ENCODE results near the gene CYP3A4. TPM values are rescaled to one million over a fixed set of nuclear protein-coding genes. Genes with fewer than 3 reads are reported as not detected.
"Not testable (repeated sequence)": the region's sequence is repeated elsewhere in the genome, so short reads cannot be mapped to it uniquely, and the experiment has no call there.

CYP3A4 gene
- total RNA-seq, 1 donor from 2014 or later, result not detected

DNA sequence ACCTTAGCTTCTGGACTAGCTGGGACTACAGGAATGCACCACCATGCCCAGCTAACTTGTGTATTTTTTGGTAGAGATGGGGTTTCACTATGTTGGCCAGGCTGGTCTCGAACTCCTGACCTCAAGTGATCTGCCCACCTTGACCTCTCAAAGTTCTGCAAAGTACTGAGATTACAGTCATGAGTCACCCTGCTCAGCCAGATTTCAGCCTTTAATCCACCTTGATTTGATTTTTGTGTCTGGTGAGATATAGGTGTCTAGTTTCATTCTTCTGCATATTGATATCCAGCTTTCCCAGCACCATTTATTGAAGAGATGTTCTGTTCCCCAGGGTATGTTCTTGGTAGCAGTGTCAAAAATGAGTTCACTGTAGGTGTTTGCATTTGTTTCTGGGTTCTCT, 28.9 kb downstream of the CYP3A4 start:
- intact Hi-C loops (cut with micrococcal nuclease), result no loop called here

DNA sequence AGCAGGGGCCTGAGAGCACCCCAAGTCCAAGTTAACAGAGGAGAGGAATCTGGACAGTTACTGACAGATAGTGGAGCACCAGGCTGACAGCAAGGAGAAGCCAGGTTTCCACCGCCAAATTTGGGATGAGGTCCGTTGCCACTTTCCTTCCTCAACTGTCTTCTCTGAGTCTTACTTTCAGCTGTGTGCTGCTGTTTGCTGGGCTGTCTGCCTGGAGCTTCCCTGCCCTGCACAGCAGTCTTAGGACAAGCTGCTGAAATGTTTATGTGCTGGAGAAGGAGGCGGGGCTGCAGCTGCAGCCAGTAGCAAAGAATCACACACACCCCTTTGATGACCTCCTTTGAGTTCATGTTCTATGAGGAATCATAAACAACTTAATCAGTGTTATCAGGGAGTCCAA, 31.6 kb downstream of the CYP3A4 start:
- intact Hi-C loops (cut with micrococcal nuclease), result no loop called here

DNA sequence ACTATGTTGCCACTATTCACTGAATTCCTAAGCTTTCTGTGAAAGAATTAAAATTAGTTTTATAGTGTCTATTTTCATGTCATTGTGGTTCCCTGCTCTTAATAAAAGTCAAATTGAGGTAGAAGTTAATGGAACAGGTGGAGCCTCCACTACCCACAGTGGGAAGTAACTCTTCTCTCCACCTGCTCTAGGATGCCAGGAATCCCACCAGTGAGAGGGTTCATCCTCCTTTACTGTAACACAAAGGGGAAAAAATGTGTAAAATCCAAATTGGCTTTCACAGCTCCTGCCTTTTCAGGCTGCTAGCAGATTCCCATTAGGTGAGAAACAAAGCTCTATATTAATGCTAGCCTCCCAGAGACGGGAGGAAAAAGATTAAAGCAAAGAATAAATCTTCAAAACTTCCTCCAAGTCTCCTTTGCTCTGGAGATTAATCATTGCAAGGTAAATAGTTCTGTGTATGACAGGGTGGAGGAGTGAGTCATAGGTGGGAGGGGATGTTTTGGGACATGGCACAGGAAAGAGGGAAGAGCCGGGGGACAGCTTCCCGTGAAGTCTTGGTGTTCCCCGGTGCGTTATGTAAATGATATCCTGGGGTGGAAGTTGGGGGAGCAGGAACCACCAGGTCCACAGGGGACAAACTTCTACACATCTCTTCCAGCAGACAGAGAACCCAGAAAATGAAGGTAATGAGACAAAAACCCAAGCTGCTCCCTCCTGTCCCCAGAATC, 32.5 kb downstream of the CYP3A4 start:
- intact Hi-C loops (cut with micrococcal nuclease), result not testable (repeated sequence)

DNA sequence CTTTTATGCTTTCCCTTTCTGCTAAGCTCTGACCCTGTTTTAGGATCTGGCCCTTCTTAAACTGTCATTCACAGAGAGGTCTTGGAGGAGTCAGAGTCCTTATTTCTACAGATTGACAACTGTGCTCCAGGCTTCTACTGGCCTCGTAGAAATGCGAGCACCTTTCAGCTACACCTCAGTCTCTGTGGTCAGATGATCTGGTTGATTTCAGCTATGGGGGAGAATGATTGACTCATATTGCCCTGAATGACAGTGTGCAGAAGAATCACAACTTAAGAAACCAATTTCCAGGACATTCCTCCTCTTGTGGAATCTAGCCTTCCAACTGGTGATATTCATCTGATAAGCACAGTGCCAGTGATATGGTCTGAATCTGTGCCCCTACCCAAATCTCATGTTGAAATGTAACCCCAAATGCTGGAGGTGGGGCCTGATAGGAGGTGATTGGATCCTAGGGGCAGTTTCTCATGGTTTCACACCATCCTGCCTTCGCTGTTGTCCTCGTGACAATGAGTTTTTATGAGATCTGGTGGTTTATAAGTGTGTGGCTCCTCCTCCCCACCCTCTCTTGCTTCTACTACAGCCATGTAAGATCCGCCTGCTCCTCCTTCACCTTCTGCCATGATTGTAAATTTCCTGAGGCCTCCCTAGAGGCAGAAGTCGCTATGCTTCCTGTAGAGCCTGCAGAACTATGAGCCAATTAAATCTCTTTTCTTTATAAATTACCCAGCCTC, 35.0 kb downstream of the CYP3A4 start:
- intact Hi-C loops (cut with micrococcal nuclease), result no loop called here

DNA sequence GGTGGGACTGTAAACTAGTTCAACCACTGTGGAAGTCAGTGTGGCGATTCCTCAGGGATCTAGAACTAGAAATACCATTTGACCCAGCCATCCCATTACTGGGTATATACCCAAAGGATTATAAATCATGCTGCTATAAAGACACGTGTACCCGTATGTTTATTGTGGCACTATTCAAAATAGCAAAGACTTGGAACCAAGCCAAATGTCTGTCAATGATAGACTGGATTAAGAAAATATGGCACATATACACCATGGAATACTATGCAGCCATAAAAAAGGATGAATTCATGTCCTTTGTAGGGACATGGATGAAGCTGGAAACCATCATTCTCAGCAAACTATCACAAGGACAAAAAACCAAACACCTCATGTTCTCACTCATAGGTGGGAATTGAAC, 37.1 kb downstream of the CYP3A4 start:
- intact Hi-C loops (cut with micrococcal nuclease), result not testable (repeated sequence)

DNA sequence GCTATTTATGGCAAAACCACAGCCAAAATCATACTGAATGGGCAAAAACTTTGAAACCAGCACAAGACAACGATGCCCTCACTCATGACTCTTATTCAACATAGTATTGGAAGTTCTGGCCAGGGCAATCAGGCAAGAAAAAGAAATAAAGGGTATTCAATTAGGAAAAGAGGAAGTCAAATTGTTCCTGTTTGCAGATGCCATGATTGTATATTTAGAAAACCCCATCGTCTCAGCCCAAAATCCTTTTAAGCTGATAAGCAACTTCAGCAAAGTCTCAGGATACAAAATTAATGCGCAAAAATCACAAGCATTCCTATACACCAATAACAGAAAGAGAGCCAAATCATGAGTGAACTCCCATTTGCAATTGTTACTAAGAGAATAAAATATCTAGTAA, 38.6 kb downstream of the CYP3A4 start:
- intact Hi-C loops (cut with micrococcal nuclease), result not testable (repeated sequence)

DNA sequence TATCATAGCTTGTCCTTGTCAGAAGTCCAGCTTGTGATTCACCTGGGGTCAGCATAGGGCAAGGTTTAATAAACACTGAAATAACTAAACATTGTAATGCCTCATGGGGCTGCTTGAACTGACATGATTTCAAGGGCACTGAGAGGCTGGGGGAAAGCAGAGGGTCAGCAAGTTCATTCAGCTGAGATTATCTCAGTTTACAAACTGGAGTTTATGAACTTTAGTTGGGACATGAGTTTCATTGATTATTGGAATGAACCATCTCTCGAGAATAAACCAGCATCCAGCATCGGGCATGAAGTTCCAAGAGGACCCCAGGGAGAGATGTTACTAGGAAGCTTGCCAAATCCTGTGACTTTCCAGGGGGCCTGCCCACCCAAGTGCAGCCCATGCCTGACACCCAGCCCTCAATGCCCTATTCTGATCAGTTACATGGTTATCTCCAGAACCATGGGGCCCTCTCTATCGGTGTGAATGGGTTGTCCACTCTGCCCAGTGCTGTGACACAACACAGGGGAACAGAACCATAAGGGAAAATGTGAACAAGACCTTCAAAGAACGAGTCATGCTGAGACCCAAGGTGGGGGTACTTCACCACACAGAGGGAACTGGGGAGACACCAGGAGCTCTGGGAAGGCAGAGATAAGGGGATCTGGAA, 41.1 kb downstream of the CYP3A4 start:
- intact Hi-C loops (cut with micrococcal nuclease), result no loop called here

DNA sequence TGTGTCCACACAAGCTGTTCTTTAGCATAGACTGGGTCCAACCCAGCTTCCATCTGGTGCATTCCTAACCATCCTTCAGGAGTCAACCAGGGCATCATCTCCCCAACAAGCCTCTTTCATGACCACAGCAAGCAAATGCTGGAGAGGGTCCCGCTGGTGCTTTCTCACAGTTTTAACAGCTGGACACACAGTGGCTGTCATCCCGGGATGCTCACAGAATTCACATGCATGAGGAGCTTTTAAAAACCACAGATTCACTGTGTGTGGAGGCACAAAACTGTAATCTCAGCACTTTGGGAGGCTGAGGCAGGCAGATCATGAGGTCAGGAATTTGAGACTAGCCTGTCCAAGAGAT, 42.6 kb downstream of the CYP3A4 start:
- intact Hi-C loops (cut with micrococcal nuclease), result no loop called here

DNA sequence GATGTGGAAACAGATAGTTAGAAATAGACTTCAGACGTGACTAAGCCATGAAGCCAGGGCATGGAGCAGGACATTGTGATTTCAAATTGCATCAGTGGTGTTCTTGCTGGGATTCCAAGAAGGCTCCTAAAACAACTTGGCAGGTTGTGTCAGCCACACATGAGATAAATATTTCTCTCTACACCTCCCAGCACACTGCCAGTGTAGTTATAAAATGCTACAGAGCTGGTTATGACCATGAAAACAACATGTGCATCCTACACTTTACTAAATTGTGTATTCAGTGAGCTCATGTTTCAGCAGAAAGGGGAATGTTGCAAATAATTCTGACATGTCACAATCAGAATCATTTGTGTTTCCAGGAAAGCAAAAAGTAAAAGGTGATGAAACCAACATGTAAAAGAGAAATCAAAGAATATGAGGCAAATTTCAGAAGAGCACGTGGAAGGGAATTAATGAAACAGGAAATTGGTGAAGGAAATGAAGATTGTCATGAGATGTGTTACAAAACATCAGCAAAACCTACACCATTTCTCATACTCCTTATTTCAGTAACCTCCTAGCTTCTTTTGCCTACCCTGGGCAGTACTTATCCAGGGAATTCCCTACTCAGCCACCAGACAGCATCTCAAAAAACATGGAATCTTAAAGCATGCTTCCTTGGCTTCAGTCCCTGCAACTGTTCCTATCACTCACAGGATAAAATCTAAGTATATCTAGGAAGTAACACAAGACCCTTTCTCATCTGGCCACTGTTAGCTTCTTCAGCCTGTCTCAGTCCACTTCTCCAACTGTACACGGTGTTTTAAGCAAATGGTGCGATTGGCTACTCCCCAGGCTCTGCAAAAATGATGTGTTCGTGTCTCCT, 43.2 kb downstream of the CYP3A4 start:
- intact Hi-C loops (cut with micrococcal nuclease), result no loop called here

DNA sequence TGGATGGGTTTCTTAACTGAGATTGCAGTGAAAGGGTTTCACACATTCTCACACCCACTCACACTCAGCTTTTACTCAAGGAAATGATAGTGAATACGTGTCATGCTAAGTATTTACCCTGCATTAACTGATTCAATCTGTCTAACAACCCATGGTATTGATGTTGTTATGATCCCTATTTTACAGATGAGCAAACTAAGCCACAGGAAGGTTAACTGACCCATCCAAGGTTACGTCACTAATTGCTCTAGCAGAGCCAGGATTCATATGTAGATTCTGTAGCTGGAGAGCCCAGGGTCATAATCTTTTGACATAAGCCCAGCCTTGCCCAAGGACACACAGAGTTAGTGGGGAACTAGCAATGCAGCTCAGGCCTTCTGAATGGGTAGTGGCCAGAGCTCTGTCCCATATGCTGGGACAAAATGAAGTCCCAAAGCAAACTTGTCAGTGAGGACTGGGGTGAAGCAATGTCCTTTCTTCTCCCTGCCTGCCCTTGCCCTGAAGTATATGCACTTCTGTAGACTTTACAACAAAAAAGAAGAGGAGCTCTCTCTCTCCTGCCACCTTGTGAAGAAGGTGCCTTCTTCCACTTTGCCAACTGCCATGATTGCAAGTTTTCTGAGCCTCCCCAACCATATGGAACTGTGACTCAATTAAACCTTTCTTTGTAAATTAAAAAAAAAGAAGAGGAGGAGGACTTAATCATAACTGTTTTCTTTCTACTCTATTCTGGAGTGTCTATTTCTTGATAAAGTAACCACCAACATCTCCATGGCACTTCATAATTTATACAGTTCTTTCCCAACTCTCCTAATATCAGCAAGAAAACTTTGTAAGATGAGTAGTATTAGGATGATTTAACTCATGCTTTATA, 44.0 kb downstream of the CYP3A4 start:
- intact Hi-C loops (cut with micrococcal nuclease), result no loop called here

DNA sequence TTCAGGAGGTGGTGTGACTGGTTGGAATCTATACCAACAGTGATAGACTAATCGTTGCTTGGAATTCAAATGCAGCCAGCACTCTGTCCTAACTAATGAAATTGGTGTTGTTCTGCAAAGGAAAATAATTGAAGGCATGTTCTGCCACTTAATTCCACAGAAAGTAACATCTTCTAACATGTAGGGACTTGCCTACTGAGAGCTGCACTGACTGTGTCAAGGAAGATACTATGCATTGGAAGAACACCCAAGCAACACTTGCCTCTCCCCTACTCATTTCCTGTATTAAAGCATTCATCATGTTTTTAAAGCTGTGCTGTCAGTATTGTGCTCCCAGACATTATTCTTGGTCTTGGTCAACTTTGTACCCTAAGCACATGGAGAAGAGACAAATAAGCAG, 46.3 kb downstream of the CYP3A4 start:
- intact Hi-C loops (cut with micrococcal nuclease), result no loop called here

DNA sequence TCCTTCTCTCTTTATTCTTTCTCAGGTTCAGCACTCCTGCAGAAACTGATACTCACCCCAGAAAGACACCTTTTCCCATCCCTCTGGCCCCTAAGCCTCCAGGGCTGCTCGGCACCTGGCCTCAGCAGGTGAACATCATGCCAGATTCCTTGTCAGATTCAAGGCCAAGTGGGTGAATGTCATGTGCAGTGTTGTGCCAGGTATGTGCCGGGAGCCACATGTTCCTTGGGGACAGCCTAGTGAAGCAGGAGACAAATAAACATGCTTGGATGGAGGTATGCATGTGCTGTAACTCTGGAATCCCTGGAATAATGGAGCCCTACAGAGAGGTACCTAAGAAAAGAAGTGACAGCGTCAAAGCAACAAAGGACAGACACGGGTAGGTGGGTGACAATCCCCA, 47.3 kb downstream of the CYP3A4 start:
- intact Hi-C loops (cut with micrococcal nuclease), result not testable (repeated sequence)

DNA sequence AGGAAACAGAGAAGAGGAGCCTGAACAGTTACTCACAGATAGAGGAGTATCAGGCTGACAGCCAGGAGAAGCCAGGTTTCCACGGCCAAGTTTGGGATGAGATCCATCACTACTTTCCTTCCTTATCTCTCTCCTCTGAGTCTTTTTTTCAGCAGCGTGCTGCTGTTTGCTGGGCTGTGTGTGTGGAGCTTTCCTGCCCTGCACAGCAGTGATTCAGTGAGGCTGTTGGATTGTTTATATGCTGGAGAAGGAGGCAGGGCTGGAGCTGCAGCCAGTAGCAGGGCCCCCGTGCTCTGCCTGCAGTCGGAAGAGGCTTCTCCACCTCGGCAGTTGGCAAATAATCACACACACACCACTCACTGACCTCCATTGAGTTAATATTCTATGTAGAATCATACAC, 49.0 kb downstream of the CYP3A4 start, which contains the start of gene CYP3A7:
Gene CYP3A7 (minus strand): TSS at position 210 of the 400 bp plus-strand sequence. CDS start 103 bp downstream, at position 107.
- intact Hi-C loops (cut with micrococcal nuclease), result no loop called here

DNA sequence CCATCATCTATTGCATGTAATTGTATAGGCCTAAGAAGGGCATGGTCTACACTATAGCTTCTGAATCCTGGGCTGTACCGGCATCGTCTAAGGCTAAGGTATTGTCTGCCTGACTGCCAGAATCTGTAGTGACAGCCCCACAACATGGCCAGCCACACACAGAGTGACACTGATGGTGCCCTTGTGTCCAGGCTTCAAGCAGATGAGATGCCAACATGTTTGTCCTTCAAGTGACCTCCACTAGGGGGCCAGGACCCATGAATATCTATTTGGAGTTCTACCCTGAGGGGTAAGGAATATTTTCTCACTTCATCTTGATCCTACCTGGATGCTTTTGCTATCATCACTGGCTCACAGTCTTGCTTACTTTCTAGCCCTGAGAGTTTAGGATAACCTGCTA, 50.5 kb downstream of the CYP3A4 start:
- intact Hi-C loops (cut with micrococcal nuclease), result no loop called here

DNA sequence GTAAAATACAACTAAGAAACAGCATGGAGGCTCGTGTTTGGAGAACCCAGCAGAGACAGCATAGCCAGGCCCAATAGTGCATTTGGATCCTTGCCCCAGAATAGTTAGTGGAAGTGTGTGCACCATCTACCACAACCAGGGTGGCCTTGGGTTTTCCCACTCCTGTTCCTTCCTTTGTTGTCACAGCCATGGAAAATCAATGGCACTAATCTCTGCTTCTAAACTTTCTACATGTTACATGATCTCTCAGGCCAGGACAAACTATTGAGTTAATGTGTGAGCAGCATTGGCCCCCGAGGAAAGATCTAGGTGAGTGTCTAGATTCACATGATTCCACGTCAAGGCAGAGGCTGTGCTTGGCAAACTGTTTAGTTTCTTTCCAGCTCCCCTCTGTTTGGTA, 51.0 kb downstream of the CYP3A4 start:
- intact Hi-C loops (cut with micrococcal nuclease), result no loop called here

DNA sequence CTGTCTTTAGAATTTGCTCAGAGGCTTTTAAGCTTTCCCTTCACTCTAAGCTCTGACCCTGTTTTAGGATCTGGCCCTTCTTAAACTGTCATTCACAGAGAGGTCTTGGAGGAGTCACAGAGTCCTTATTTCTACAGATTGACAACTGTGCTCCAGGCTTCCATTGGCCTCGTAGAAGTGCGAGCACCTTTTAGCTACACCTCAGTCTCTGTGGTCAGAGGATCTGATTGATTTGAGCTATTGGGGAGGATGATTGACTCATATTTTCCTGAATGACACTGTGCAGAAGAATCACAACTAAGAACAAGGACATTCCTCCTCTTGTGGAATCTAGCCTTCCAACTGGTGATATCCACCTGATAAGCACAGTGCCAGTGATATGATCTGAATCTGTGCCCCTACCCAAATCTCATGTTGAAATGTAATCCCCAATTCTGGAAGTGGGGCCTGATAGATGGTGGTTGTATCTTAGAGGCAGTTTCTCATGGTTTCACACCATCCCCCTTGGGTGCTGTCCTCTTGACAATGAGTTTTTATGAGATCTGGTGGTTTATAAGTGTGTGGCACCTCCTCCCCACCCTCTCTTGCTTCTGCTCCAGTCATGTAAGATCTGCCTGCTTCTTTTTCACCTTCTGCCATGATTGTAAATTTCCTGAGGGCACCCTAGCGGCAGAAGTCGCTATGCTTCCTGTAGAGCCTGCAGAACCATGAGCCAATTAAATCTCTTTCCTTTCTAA, 52.2 kb downstream of the CYP3A4 start:
- intact Hi-C loops (cut with micrococcal nuclease), result no loop called here

DNA sequence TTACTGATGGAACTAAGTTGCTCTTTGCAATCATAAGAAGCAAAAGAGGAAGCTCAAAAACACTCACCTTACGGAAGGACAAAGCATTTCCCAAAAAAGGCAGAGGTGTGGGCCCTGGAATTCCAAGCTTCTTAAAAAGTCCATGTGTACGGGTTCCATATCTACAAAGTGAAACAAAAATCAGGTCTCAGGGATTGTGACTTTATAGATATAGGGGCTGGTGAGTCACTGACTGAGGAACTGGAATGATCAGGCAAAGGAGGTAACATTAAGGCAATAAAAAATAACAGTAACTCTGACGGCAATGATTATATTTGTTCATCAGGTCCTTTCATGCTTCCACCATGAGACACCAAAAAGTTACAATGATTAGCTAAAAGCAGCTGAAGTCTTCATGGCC, 53.0 kb downstream of the CYP3A4 start:
- intact Hi-C loops (cut with micrococcal nuclease), result no loop called here

DNA sequence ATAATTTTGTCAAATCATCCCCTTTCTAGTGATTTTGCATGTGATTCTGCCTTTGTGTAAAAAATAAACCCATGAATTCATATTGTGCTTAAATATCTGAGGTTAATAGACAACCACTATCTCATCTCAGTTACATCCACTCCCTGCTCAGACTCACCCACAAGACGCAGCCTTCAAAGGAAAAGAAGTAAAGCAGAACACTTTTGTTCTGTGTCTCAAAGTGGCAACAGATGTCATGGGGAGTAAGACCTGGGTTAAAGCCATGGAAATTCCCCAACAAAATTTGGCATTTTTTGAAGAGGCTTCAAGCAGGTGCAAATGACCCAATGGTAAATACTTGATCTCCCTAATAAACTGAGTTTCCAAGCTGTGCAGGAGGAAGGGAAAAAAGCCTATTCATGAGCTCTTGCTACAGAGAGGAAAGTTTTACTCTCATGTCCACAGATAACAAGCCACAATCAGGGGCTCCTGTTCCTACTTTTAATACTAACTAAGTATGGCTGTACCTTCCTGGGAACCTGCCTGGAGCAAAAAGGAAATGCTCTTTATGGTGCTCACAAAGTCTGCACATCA, 53.7 kb downstream of the CYP3A4 start:
- intact Hi-C loops (cut with micrococcal nuclease), result no loop called here

DNA sequence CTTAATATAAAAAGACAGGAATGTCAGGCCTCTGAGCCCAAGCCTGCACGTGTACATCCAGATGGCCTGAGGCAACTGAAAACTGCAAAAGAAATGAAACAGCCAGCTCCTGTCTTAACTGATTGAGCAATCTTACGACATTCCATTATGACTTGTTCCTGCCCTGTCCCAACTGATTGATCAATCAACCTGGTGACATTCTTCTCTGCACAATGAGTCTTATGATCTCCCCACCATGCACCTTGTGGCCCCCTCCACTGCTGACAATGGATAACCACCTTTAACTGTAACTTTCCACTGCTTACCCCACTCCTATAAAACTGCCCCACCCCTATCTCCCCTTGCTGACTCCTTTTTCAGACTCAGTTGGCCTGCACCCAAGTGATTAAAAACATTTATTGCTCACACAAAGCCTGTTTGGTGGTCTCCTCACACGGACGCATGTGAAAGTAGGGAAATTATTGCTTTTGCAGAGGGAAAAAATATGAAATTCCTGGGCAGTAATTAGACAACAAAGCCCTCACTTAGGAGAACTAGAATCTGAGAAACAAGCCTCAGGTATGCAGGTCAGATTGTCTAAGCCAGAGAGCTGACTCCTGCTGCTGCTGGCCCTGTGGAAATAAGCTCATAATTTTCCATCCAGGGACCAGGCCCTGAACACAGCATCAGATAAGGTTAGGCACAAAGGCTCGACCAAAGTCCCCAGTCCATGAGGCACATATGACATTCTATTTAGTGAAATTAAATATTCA, 54.3 kb downstream of the CYP3A4 start:
- intact Hi-C loops (cut with micrococcal nuclease), result no loop called here

Measured in T-helper 1 cell treated with Interleukin-12 subunit alpha and Interleukin-12 subunit beta and Interleukin-4 antibody, amounts not matched to agents 30 ng/mL and 1 ng/mL, for 36 hours (primary cell).